ENCODE results near the gene SUGCT. TPM values are rescaled to one million over a fixed set of nuclear protein-coding genes. Genes with fewer than 3 reads are reported as not detected.
A peak's percentile ranks its signal among the peaks of the same experiment; 100 is the strongest.

The SUGCT gene
- total RNA-seq, 1 experiment from 2014 or later = 4.6 TPM

DNA sequence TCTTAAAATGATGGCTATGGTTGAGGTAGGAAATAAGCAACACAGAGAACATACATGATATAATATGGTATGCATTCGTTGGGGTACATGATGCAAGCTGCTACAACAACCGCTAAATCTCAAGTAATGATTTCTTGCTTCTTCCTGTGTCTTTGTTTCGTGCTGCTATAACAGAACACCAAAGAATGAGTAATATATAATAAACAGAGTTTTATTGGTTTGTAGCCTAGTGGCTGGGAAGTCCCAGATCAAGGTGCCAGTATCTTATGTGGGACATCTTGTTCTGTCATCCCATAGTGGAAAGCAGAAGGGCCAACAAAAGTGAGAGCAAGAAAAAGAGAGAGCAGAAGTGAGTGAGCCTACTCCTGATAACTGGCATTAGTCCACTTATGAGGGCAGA lies 689.7 kb downstream of the SUGCT start:
- ChIA-PET POLR2A (no interaction called here), CTCF (no interaction called here)
- Mint-ChIP-seq H3K9me3 (no peaks in the 10 kb centered on the region), H3K27me3 (ENCODE audit: low read depth) (no peaks in the 10 kb centered on the region), H3K27ac (no peak overlapping the region), H3K36me3 (no peaks in the 10 kb centered on the region), H3K4me3 (no peak overlapping the region), H3K4me1 (peaks cover 42% of the 10 kb centered on the region)
- TF ChIP-seq SOX15 (CRISPR knock-in tag; IDR thresholded peaks at IDR 0.05) (no peak), NR2C2 (CRISPR knock-in tag; IDR thresholded peaks at IDR 0.05) (no peak), NFATC4 (CRISPR knock-in tag; IDR thresholded peaks at IDR 0.05) (no peak)
- TF ChIP-seq, protein P1, sequence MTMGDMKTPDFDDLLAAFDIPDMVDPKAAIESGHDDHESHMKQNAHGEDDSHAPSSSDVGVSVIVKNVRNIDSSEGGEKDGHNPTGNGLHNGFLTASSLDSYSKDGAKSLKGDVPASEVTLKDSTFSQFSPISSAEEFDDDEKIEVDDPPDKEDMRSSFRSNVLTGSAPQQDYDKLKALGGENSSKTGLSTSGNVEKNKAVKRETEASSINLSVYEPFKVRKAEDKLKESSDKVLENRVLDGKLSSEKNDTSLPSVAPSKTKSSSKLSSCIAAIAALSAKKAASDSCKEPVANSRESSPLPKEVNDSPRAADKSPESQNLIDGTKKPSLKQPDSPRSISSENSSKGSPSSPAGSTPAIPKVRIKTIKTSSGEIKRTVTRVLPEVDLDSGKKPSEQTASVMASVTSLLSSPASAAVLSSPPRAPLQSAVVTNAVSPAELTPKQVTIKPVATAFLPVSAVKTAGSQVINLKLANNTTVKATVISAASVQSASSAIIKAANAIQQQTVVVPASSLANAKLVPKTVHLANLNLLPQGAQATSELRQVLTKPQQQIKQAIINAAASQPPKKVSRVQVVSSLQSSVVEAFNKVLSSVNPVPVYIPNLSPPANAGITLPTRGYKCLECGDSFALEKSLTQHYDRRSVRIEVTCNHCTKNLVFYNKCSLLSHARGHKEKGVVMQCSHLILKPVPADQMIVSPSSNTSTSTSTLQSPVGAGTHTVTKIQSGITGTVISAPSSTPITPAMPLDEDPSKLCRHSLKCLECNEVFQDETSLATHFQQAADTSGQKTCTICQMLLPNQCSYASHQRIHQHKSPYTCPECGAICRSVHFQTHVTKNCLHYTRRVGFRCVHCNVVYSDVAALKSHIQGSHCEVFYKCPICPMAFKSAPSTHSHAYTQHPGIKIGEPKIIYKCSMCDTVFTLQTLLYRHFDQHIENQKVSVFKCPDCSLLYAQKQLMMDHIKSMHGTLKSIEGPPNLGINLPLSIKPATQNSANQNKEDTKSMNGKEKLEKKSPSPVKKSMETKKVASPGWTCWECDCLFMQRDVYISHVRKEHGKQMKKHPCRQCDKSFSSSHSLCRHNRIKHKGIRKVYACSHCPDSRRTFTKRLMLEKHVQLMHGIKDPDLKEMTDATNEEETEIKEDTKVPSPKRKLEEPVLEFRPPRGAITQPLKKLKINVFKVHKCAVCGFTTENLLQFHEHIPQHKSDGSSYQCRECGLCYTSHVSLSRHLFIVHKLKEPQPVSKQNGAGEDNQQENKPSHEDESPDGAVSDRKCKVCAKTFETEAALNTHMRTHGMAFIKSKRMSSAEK (CRISPR knock-in tag; IDR thresholded peaks at IDR 0.05; ENCODE audit: borderline replicate concordance) = no peak
- no peak for ATAC-seq
- no peak for DNase-seq (ENCODE audit: low spot score)

DNA sequence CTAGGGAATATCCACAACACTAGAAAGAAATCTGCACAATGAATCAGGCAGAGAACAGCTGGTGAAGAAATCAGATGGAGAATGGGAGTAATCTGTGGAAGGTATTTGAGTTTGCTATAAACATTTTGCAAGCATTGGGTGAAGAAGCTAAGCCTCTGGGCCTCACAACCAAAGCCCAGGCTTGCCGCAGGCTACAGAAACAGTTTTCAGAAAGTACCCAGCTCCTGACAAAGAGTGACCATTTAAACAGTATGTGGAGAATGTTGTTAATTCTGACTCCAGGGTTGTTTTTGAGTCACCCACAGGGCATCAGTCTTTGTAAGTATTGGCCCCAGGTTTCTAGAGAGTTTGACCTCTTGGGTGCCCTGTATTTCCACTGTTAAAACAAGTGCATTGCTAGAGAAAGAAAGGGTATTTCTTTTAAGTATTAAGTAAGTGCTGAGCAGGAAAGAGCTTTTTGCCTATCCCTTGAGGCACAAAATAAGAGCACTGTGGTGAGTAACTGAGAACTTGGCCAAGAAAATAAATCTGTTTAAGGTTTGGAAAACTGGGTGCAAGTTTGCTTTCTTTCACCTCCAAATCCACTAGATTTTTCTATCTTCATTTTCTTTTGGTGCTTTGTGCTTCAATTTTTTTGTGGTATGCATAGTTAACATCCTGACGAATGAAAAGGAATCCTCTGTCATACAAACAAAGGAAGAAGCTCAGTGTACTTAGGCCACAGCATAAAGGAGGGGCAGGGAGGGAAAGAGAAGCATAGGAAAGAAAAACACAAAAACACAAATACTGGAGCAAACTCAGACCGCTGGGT lies 691.8 kb downstream of the SUGCT start:
- POLR2A ChIA-PET = no interaction called here
- peaks cover 4% of the 10 kb centered on the region; the same call in 1 of the 2 replicates for H3K9me3 Mint-ChIP-seq
- peak overlapping the region; percentile 68 for H3K27ac Mint-ChIP-seq
- peak; percentile 80 for ATAC-seq
- no peak for DNase-seq (ENCODE audit: low spot score)
- H3K27me3 Mint-ChIP-seq (ENCODE audit: low read depth) = no peaks in the 10 kb centered on the region
- CTCF ChIA-PET = interaction anchor here (0.6 to 1.0 kb wide), 2 partner anchors 210 to 884 kb away, joined by 3 to 4 read pairs; no protein-coding TSS in a partner anchor
- no peak overlapping the region for H3K4me3 Mint-ChIP-seq
- TF ChIP-seq, protein P2, sequence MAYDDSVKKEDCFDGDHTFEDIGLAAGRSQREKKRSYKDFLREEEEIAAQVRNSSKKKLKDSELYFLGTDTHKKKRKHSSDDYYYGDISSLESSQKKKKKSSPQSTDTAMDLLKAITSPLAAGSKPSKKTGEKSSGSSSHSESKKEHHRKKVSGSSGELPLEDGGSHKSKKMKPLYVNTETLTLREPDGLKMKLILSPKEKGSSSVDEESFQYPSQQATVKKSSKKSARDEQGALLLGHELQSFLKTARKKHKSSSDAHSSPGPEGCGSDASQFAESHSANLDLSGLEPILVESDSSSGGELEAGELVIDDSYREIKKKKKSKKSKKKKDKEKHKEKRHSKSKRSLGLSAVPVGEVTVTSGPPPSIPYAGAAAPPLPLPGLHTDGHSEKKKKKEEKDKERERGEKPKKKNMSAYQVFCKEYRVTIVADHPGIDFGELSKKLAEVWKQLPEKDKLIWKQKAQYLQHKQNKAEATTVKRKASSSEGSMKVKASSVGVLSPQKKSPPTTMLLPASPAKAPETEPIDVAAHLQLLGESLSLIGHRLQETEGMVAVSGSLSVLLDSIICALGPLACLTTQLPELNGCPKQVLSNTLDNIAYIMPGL (CRISPR knock-in tag; IDR thresholded peaks at IDR 0.05) = no peak
- no peak for TF ChIP-seq ZNF232 (CRISPR knock-in tag; IDR thresholded peaks at IDR 0.05)
- TF ChIP-seq HMGA2 (CRISPR knock-in tag; IDR thresholded peaks at IDR 0.05) = no peak
- TF ChIP-seq ETV6 (CRISPR knock-in tag; IDR thresholded peaks at IDR 0.05) = no peak
- TF ChIP-seq OVOL2 (CRISPR knock-in tag; IDR thresholded peaks at IDR 0.05; ENCODE audit: borderline replicate concordance) = no peak
- no peak for TF ChIP-seq ZNF416 (CRISPR knock-in tag; IDR thresholded peaks at IDR 0.05)
- peaks cover 42% of the 10 kb centered on the region for H3K4me1 Mint-ChIP-seq
- H3K36me3 Mint-ChIP-seq = no peaks in the 10 kb centered on the region

DNA sequence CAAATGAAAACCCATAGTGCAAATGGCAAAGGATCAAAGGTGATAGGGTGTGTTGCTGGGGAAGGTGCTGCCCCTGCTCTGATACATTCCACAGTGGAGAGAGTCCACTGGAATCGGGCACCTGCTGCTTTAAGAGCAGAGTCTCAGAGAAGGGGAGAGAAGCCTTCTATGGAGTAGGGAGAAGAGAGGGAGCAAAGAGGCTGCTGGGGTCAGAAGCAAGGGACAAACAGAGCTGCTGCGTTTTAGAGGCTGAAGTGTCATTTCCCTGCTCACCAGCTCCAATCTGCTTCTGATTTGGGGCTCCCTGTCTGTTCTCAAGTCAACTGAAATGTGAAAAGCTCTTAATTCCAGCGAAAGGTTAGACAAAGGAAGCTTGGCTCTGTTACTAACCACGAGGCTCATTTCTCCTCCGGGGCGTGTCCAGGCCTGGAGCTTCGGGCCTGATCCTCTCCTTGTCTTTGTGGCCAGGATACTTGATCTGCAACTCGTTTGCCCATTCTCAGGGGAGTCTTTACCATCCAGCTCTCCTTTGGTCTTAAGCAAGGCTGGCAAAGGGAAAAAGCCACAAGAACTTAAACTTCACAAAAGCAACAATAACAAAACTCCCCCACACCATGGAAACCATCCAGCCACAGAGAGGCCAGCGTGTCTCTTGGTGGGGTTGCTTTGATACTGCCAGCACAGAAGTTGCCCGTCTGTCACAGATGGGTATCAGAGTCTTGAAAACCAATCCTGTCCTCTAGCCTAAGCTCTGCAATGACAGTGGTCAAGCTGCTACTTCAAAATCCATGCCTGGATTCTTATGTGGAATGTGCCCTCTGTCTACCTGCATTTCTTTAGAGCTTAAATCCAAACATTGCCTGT lies 692.6 kb downstream of the SUGCT start:
- ChIA-PET CTCF (interaction anchor here (1.0 kb wide), 1 partner anchor 884 kb away, joined by 4 read pairs; no protein-coding TSS in a partner anchor), POLR2A (interaction anchor here (1.1 kb wide), 1 partner anchor 621 kb away, joined by 3 read pairs; no protein-coding TSS in a partner anchor)
- Mint-ChIP-seq H3K4me1 (peaks cover 50% of the 10 kb centered on the region), H3K27me3 (ENCODE audit: low read depth) (no peaks in the 10 kb centered on the region), H3K4me3 (no peak overlapping the region), H3K9me3 (peaks cover 4% of the 10 kb centered on the region; the same call in 1 of the 2 replicates), H3K36me3 (no peaks in the 10 kb centered on the region), H3K27ac (peak overlapping the region; percentile 68)
- DNase-seq (ENCODE audit: low spot score) (no peak), ATAC-seq (peak; percentile 44)
- TF ChIP-seq RORB (CRISPR knock-in tag; IDR thresholded peaks at IDR 0.05) (no peak), EMX1 (CRISPR knock-in tag; IDR thresholded peaks at IDR 0.05) (no peak), JUN (CRISPR knock-in tag; IDR thresholded peaks at IDR 0.05) (no peak), GRHL2 (CRISPR knock-in tag; IDR thresholded peaks at IDR 0.05; ENCODE audit: insufficient replicate concordance, severe bottlenecking) (no peak)
- TF ChIP-seq, protein P3, sequence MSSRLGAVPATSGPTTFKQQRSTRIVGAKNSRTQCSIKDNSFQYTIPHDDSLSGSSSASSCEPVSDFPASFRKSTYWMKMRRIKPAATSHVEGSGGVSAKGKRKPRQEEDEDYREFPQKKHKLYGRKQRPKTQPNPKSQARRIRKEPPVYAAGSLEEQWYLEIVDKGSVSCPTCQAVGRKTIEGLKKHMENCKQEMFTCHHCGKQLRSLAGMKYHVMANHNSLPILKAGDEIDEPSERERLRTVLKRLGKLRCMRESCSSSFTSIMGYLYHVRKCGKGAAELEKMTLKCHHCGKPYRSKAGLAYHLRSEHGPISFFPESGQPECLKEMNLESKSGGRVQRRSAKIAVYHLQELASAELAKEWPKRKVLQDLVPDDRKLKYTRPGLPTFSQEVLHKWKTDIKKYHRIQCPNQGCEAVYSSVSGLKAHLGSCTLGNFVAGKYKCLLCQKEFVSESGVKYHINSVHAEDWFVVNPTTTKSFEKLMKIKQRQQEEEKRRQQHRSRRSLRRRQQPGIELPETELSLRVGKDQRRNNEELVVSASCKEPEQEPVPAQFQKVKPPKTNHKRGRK (CRISPR knock-in tag; IDR thresholded peaks at IDR 0.05; ENCODE audit: borderline replicate concordance) = no peak
- TF ChIP-seq, protein P4, sequence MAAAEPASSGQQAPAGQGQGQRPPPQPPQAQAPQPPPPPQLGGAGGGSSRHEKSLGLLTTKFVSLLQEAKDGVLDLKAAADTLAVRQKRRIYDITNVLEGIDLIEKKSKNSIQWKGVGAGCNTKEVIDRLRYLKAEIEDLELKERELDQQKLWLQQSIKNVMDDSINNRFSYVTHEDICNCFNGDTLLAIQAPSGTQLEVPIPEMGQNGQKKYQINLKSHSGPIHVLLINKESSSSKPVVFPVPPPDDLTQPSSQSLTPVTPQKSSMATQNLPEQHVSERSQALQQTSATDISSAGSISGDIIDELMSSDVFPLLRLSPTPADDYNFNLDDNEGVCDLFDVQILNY (CRISPR knock-in tag; IDR thresholded peaks at IDR 0.05) = no peak
- TF ChIP-seq, protein P5, sequence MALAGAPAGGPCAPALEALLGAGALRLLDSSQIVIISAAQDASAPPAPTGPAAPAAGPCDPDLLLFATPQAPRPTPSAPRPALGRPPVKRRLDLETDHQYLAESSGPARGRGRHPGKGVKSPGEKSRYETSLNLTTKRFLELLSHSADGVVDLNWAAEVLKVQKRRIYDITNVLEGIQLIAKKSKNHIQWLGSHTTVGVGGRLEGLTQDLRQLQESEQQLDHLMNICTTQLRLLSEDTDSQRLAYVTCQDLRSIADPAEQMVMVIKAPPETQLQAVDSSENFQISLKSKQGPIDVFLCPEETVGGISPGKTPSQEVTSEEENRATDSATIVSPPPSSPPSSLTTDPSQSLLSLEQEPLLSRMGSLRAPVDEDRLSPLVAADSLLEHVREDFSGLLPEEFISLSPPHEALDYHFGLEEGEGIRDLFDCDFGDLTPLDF (CRISPR knock-in tag; IDR thresholded peaks at IDR 0.05) = no peak
